GM18517 (cell line): ENCODE measurements around the gene VRTN.

Experiments
- ATAC-seq: cut with Tn5 transposase; IDR thresholded peaks from one replicate; pipeline ENCODE4 v1.9.1; 2021; ENCODE audit warnings: mild to moderate bottlenecking, moderate library complexity; ENCODE audit not compliant: unreplicated experiment

Gene VRTN

GRCh38 chr14:74392616-74393570 is 44.6 kb downstream of the VRTN start:
- no peak for ATAC-seq

DNA sequence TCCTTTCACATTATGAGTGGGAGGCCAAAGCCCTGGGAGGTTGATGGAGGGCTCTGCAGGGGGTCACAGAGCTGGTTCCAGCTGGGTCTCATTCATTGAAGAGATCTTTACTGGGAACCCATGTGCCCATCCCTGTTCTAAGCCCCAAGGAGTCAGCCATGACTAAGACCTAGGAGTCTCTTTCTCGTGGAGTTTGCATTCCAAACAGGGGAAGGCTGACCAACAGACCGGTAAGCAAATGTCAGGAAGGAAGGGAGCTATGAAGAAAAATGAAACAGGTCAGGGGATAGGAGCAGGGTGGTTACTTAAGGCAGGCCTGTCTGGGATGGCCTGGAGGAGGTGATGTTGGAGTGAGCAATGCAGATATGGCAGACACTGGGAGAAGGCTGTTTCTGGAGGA is 46.3 kb downstream of the VRTN start:
- no peak for ATAC-seq

- ATAC-seq: no peak
Measured at GRCh38 chr14:74395094-74395493, 46.8 kb downstream of the VRTN start.

- no peak for ATAC-seq
Measured at GRCh38 chr14:74400031-74400685, 51.9 kb downstream of the VRTN start.

- ATAC-seq: no peak
Measured at GRCh38 chr14:74400919-74401503, 52.7 kb downstream of the VRTN start.

GRCh38 chr14:74401504-74402241 is 53.4 kb downstream of the VRTN start:
- ATAC-seq: peak; percentile 68

- no peak for ATAC-seq
Measured at GRCh38 chr14:74402401-74403251, 54.4 kb downstream of the VRTN start.

- no peak for ATAC-seq
Measured at GRCh38 chr14:74403619-74404417, 55.5 kb downstream of the VRTN start.

- no peak for ATAC-seq
Measured at GRCh38 chr14:74404435-74404834, 56.2 kb downstream of the VRTN start.

DNA sequence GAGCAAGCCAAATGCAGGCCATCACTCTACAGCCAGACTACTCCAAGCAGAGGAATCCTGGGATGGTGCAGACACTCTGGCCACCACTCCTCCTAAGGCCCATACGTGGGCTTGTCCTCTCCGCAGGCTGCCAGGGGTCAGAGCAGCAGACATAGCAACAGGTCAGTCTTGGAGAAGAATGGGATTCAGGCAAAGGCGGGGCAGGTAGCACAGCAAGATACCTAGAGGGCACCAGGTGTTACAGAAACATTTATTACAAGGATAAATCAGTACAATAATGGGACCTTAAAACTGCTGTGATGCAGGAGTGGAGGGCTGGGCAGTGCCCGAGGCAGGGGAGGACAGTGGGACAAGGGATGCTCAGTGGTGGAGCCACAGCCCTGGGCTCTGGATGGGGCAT is 57.4 kb downstream of the VRTN start:
- ATAC-seq: no peak

DNA sequence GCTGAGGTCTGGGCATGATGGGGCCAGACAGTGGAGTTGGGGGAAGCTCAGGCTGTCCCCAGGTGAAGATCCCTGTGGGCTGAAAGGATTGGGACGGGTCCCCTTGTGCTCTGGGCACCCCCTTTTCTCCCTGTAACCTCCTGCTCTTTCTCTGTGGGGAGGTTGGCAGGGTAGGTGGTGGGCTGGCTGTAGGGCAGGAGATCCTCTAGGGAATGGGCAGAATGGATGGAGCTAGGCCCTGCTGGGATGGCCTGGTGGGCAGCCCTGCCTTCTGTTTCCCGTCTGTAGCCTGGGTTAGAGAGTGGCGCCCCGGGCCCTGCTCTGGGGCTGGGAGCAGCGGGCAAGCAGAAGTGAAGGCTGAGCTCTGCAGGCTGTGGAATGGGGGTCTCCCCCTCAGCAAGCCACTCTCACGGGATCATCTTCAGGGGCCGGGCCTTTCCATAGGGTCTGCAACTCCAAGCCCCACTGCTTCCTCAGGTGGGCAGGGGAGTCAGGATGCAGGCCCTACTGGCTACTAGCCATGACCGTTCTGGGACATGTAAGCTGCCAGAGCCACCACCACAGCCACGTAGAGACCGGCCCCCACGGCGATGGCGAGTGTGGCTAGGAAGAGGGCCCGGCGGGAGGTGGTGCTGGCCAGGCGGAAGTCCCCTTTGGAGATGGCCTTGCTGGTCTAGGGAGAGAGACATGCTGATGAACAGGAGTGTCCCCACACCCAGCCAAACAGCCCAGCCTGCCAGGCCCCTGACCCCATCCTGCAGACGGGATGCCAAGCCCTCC is 58.9 kb downstream of the VRTN start:
- ATAC-seq: no peak

- no peak for ATAC-seq
Measured at GRCh38 chr14:74407801-74408154, 59.5 kb downstream of the VRTN start.

- ATAC-seq: no peak
Measured at GRCh38 chr14:74408870-74409269, 60.6 kb downstream of the VRTN start.

GRCh38 chr14:74409441-74409840 is 61.2 kb downstream of the VRTN start:
- ATAC-seq: no peak
